GM12891 (cell line): Measurements from ENCODE around the gene RGS2.

ENCODE experiments used
- PAX5 ChIP-seq: IDR thresholded peaks from 2 replicates; pipeline ENCODE4 v1.6.1; 2011; ENCODE audit warnings: low read length, moderate library complexity, mild to moderate bottlenecking; ENCODE audit not compliant: insufficient read depth, severe bottlenecking
- POLR2A ChIP-seq: IDR thresholded peaks from 2 replicates; pipeline ENCODE4 v1.6.1; 2011; ENCODE audit warnings: low read depth, low read length, control low read depth
- POLR2AphosphoS5 ChIP-seq: IDR thresholded peaks from 2 replicates; pipeline ENCODE4 v1.6.1; 2011; ENCODE audit warnings: low read depth, low read length, control low read depth
- SPI1 ChIP-seq: IDR thresholded peaks from 2 replicates; pipeline ENCODE4 v1.6.1; 2011; ENCODE audit warnings: low read depth, low read length, control low read depth
- TAF1 ChIP-seq: IDR thresholded peaks from 2 replicates; pipeline ENCODE4 v1.6.1; 2011; ENCODE audit warnings: low read depth, low read length, control low read depth

- TF ChIP-seq POLR2A = no peak
- no peak for TF ChIP-seq TAF1
- no peak for TF ChIP-seq PAX5
- no peak for TF ChIP-seq POLR2AphosphoS5
- TF ChIP-seq SPI1 = no peak
Observed at GRCh38 chr1:192795916-192796618, 12.8 kb upstream of the RGS2 start.
